HAP-1 (cell line): ENCODE results near the gene OR1I1.
"Not testable (repeated sequence)": the region's sequence is repeated elsewhere in the genome, so short reads cannot be mapped to it uniquely, and the experiment has no call there.

ENCODE experiments used
- DNase-seq, 2 experiments: peaks; one replicate each; pipeline ENCODE4 v3.0.0-alpha.2; 2016 to 2020; ENCODE audit warnings: low spot score in 2 of 2
- H3K27me3 ChIP-seq: fragments of 250-450 bp; sonication (Bioruptor Pico); 2 replicates; pipeline ENCODE4 v1.5.1; 2020; ENCODE audit warnings: low read depth, mild to moderate bottlenecking, moderate library complexity
- H3K36me3 ChIP-seq: fragments of 250-450 bp; sonication (Bioruptor Pico); replicated peaks from 2 replicates; pipeline ENCODE4 v1.5.1; 2020; ENCODE audit warnings: mild to moderate bottlenecking
- H3K4me1 ChIP-seq: fragments of 250-450 bp; sonication (Bioruptor Pico); 2 replicates; pipeline ENCODE4 v1.5.1; 2020; ENCODE audit warnings: mild to moderate bottlenecking
- H3K4me3 ChIP-seq: fragments of 250-450 bp; sonication (Bioruptor Pico); 2 replicates; pipeline ENCODE4 v1.5.1; 2020; ENCODE audit warnings: mild to moderate bottlenecking, moderate library complexity
- H3K9me3 ChIP-seq: fragments of 250-450 bp; sonication (Bioruptor Pico); 2 replicates; pipeline ENCODE4 v1.5.1; 2020; ENCODE audit warnings: mild to moderate bottlenecking, moderate library complexity
- in situ Hi-C: fragments of 300-500 bp; cut with MboI; formaldehyde crosslinking; loops from 3 replicates; pipeline ENCODE4 v1.14.3; 2020; ENCODE audit warnings: low sequenced_read_pairs, inconsistent platforms, mixed read lengths

The OR1I1 gene, protein sequence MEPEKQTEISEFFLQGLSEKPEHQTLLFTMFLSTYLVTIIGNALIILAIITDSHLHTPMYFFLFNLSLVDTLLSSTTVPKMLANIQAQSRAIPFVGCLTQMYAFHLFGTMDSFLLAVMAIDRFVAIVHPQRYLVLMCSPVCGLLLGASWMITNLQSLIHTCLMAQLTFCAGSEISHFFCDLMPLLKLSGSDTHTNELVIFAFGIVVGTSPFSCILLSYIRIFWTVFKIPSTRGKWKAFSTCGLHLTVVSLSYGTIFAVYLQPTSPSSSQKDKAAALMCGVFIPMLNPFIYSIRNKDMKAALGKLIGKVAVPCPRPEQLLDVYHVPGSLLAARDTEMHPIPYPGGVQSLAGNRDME

GRCh38 chr19:15081911-15082310, at the start of gene OR1I1:
Gene OR1I1 (plus strand): TSS chr19:15082211. CDS start chr19:15087066, 4,855 bp downstream.
- in situ Hi-C loops: no loop called here
- no peaks in the 10 kb centered on the region for H3K4me1 ChIP-seq
- no peak within 1 kb of the TSS for H3K4me3 ChIP-seq
- H3K9me3 ChIP-seq: no peaks in the 10 kb centered on the region
- H3K36me3 ChIP-seq: no peaks in the 10 kb centered on the region
- H3K27me3 ChIP-seq: peaks cover 13% of the 10 kb centered on the region
- no peak for DNase-seq

DNA sequence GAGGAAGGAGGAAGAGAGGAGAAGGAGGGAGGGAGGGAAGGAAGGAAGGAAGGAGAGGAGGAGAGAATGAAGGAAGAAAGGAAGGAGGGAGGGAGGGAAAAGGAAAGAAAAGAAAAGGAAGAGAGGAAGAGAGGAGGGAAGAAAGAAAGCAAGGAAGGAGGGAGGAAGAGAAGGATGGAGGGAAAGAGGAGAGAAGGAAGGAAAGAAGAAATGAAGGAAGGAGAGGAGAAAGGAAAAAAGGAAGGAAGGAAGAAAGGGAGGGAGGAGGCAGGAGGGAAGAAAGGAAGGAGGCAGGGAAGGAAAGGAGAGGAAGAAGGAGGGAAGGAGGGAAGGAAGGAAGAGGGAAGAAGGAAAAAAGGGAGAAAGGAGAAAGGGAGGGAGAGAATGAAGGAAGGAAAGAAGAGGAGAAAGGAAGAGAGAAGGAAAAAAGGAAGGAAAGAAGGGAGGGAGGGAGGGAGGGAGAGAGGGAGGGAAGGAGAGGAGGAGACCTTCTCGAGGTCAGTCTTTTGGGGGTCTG, 46.2 kb upstream of the OR1I1 start:
- DNase-seq: no peak
- Histone ChIP-seq H3K4me3 (no peak overlapping the region), H3K4me1 (no peaks in the 10 kb centered on the region), H3K27me3 (0 out of 2 replicates have a peak, but pooled peaks cover 3% of the 10 kb centered on the region), H3K36me3 (no peaks in the 10 kb centered on the region), H3K9me3 (no peaks in the 10 kb centered on the region)
- in situ Hi-C loops: no loop called here

GRCh38 chr19:15037586-15037985, 44.4 kb upstream of the OR1I1 start:
- in situ Hi-C loops: no loop called here
- no peaks in the 10 kb centered on the region for H3K9me3 ChIP-seq
- DNase-seq: no peak
- no peaks in the 10 kb centered on the region for H3K4me1 ChIP-seq
- no peaks in the 10 kb centered on the region for H3K36me3 ChIP-seq
- no peak overlapping the region for H3K4me3 ChIP-seq
- 0 out of 2 replicates have a peak, but pooled peaks cover 3% of the 10 kb centered on the region for H3K27me3 ChIP-seq

GRCh38 chr19:15038294-15038693, 43.7 kb upstream of the OR1I1 start:
- in situ Hi-C loops: no loop called here
- Histone ChIP-seq H3K36me3 (no peaks in the 10 kb centered on the region), H3K4me3 (no peak overlapping the region), H3K4me1 (no peaks in the 10 kb centered on the region), H3K27me3 (0 out of 2 replicates have a peak, but pooled peaks cover 3% of the 10 kb centered on the region), H3K9me3 (no peaks in the 10 kb centered on the region)
- DNase-seq: no peak

DNA sequence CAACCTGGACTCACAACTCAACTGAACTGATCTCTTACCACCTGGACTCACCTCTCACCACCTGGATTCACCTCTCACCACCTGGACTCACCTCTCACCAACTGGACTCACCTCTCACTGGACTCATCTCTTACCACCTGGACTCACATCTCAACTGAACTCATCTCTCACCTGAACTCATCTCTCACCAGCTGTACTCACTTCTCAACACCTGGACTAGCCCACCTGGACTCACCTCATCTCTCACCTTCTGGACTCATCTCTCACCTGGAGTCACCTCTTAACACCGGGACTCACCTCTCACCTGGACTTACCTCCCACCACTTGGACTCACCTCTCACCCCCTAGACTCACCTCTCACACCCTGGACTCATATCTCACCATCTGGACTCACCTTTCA, 40.0 kb upstream of the OR1I1 start:
- in situ Hi-C loops: no loop called here
- H3K27me3 ChIP-seq: 0 out of 2 replicates have a peak, but pooled peaks cover 7% of the 10 kb centered on the region

DNA sequence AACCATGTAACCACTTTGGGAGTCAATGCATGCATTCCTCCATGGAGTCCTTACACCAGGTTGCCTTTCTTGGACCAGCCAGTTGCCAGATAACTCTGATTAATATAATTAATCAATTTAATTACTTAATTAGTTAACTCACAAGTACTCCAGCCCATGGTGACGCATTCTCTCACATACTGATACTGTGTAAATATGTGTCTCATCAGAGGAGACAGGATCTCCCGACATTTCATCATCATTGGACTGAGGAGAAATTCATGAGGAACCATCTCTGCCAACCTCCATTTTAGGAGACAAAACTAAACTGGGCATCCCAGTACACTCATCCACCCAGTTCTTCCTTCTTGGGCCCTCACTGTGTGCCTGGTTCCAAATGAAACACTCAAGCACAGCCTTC, 39.2 kb upstream of the OR1I1 start:
- no peaks in the 10 kb centered on the region for H3K36me3 ChIP-seq
- H3K4me3 ChIP-seq: no peak overlapping the region
- in situ Hi-C loops: no loop called here
- no peaks in the 10 kb centered on the region for H3K4me1 ChIP-seq
- no peak for DNase-seq
- H3K9me3 ChIP-seq: no peaks in the 10 kb centered on the region; the same call in 1 of the 2 replicates
- H3K27me3 ChIP-seq: 0 out of 2 replicates have a peak, but pooled peaks cover 4% of the 10 kb centered on the region

More for the DNA sequence above, 40.0 kb upstream of the OR1I1 start:
- Histone ChIP-seq H3K4me1 (no peaks in the 10 kb centered on the region), H3K36me3 (no peaks in the 10 kb centered on the region), H3K4me3 (no peak overlapping the region), H3K9me3 (no peaks in the 10 kb centered on the region; the same call in 1 of the 2 replicates)
- DNase-seq: no peak

DNA sequence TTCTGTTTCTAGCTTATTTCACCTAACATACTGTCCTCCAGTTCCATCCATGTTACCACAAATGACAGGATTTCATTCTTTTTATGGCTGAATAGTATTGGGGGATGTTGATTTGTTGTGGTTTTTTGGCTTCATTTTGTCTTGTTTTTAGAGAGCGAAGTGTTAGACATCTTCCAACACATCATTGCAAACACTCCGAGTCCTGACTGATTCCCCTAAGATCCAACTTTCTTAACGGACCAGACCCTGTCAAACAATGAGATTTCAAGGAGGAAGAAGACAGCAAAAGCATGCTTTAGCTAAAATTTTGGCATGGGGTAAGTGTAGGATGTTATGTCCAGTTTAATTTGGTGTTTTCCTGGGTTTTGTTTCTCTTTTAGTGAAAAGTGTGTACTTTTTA, 36.5 kb upstream of the OR1I1 start:
- DNase-seq: no peak
- Histone ChIP-seq H3K4me3 (no peak overlapping the region), H3K27me3 (0 out of 2 replicates have a peak, but pooled peaks cover 4% of the 10 kb centered on the region), H3K4me1 (no peaks in the 10 kb centered on the region), H3K9me3 (no peaks in the 10 kb centered on the region; the same call in 1 of the 2 replicates), H3K36me3 (no peaks in the 10 kb centered on the region)
- in situ Hi-C loops: no loop called here

DNA sequence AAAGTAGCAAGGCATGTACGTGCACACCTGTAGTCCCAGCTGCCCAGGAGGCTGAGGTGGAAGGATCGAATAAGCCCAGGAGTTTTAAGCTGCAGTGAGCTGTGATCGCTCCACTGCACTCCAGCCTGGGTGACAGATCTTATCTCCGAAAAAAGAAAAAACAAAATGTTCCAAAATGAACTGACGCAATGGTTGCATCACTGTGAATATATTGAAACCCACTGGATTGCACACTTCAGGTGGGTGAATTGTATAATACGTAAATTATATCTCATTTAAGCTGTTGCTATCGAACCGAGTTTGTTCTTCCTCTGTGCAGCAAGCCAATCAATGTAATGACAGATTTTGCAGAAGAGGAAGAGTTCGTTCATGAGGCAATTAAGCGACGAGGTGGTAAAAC, 34.3 kb upstream of the OR1I1 start:
- in situ Hi-C loops: no loop called here
- no peak for DNase-seq
- no peaks in the 10 kb centered on the region; the same call in 1 of the 2 replicates for H3K9me3 ChIP-seq
- no peaks in the 10 kb centered on the region for H3K4me1 ChIP-seq
- no peak overlapping the region for H3K4me3 ChIP-seq
- no peaks in the 10 kb centered on the region for H3K36me3 ChIP-seq
- 0 out of 2 replicates have a peak, but pooled peaks cover 4% of the 10 kb centered on the region for H3K27me3 ChIP-seq

DNA sequence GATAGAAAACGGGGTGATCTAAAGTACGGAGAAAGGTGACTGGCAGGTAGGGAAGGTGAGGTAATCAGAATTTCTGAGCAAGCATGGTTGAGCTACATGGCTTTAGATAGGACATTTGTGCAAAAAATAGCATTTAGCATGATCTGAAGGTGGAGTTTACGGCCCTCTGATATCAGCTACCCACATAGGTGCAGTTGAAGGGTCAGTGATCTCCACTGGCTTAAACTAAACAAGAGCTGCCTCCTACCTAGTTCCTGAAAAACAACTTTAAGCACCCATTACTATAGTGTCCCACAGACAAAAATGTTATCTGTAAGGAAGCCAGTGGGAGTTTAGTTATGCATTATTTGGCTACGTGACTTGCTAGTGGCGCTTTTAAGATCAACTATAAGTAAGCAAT, 33.9 kb upstream of the OR1I1 start:
- Histone ChIP-seq H3K9me3 (no peaks in the 10 kb centered on the region; the same call in 1 of the 2 replicates), H3K4me1 (no peaks in the 10 kb centered on the region), H3K36me3 (no peaks in the 10 kb centered on the region), H3K4me3 (no peak overlapping the region), H3K27me3 (0 out of 2 replicates have a peak, but pooled peaks cover 4% of the 10 kb centered on the region)
- no peak for DNase-seq
- in situ Hi-C loops: no loop called here

- in situ Hi-C loops: no loop called here
- H3K4me1 ChIP-seq: no peaks in the 10 kb centered on the region
- H3K27me3 ChIP-seq: 0 out of 2 replicates have a peak, but pooled peaks cover 4% of the 10 kb centered on the region
- DNase-seq: no peak
- no peak within 1 kb of the TSS for H3K4me3 ChIP-seq
- no peaks in the 10 kb centered on the region; the same call in 1 of the 2 replicates for H3K9me3 ChIP-seq
- H3K36me3 ChIP-seq: no peaks in the 10 kb centered on the region
Measured at GRCh38 chr19:15048885-15049541, 33.0 kb upstream of the OR1I1 start, which contains the start of gene CASP14. Gene CASP14 (plus strand): TSS chr19:15049480. CDS start chr19:15052252, 2,772 bp downstream.

GRCh38 chr19:15050639-15051038, 31.4 kb upstream of the OR1I1 start:
- no peaks in the 10 kb centered on the region for H3K9me3 ChIP-seq
- no peaks in the 10 kb centered on the region for H3K27me3 ChIP-seq
- in situ Hi-C loops: no loop called here
- H3K4me1 ChIP-seq: no peaks in the 10 kb centered on the region
- H3K4me3 ChIP-seq: no peak overlapping the region
- no peak for DNase-seq
- no peaks in the 10 kb centered on the region for H3K36me3 ChIP-seq

- Histone ChIP-seq H3K4me1 (no peaks in the 10 kb centered on the region), H3K27me3 (peaks cover 24% of the 10 kb centered on the region), H3K4me3 (no peak overlapping the region), H3K36me3 (no peaks in the 10 kb centered on the region), H3K9me3 (no peaks in the 10 kb centered on the region)
- DNase-seq: no peak
- in situ Hi-C loops: no loop called here
Measured at GRCh38 chr19:15062036-15062435, 20.0 kb upstream of the OR1I1 start.

GRCh38 chr19:15070386-15070785, 11.6 kb upstream of the OR1I1 start:
- H3K4me3 ChIP-seq, H3K4me1 ChIP-seq, DNase-seq, H3K36me3 ChIP-seq, H3K9me3 ChIP-seq, in situ Hi-C loops: not testable (repeated sequence)
- H3K27me3 ChIP-seq: peaks cover 11% of the 10 kb centered on the region
